GM18505 (cell line): Measurements from ENCODE around the gene CD7.

Source experiments
- ATAC-seq: cut with Tn5 transposase; IDR thresholded peaks from one replicate; pipeline ENCODE4 v1.9.1; 2021; ENCODE audit not compliant: unreplicated experiment
- POLR2A ChIP-seq: IDR thresholded peaks from 4 replicates; pipeline ENCODE4 v1.6.1; 2011; ENCODE audit warnings: borderline replicate concordance; ENCODE audit not compliant: insufficient read depth, insufficient read length; ENCODE audit errors: extremely low read depth

CD7 gene

DNA sequence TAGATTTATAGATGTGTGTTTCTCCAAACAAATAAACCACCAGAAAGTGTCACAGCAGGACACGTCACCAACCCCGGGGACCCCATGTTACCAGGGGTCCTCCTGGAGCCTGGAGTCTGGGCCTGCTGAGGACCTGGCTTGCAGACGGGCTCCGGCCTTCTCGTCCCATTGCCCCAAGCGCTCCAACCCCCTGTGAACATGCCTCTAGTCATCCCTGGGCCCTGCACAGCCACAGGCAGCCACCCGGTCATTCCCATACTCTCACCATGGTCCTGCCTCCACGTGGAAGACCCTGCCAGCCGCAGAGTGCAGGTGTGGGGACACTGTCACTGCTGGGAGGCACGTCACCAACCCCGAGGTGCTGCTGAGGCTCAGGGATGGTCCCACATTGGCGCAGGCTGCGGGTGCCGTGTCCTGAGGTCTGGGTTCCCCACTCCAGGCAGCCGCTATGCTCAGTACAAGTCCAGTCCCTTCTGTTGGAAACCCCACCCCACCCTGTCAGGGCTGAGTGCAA is 11.6 kb upstream of the CD7 start:
- no peak for TF ChIP-seq POLR2A

DNA sequence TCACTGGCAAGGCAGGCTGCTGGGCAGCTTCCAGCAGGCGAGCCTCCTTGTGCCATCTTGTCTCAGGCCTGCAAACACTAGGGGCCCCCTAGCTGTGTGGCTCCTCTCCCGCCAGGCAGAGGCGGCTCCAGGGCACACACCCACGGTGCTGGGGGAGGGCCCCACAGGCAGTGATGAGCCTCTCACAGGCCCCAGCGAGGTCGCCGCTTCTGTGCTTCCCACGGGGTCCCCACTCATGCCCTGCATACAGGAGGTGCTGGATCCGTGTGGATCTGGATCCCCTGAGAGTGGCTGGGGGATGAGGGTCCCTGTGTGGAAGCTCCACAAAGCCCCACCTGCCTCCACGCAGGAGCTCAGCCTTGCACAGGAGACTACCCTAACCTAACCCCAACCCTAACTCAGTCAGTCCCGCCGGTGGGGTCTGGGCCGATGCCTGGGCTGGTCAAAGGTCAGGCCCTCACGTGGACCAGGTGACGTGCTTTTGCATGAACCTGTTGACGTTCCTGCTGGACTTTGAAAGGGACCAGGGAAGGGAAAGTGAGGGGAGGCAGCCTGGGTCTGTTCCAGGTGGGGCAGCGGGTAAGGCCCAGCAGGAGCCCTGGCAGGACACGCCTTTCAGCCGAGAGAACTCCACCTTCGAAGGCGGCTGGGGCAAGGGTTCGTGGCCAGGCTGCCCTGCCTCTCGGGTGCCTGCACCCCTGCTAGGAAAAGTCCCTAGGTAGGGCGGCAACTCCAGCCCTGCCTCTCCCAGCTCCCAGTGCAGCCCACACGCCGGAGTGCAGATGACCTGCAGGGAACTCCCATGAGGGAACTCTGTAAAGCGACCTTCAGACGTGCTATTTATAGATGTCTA is 11.0 kb upstream of the CD7 start:
- no peak for ATAC-seq
- no peak for TF ChIP-seq POLR2A

More for the DNA sequence above, 11.6 kb upstream of the CD7 start:
- ATAC-seq = no peak

DNA sequence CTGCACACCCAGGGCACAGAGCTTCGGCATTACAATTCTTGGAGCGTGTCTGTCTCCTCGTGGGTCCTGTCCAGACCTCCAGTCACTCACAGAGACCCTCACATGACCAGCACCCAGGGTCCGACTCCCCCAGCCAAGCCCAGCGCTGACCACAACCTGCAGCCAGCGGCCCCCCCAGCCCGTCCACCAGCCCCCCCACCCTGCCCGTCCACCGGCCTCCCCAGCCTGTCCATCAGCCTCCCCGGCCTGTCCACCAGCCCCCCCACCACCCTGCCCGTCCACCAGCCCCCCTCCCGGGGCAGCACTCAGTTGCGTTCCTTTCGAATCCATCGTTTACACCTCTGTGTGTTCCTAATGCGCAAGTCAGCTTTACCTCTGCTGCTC is 10.3 kb upstream of the CD7 start:
- no peak for ATAC-seq
- TF ChIP-seq POLR2A = no peak

DNA sequence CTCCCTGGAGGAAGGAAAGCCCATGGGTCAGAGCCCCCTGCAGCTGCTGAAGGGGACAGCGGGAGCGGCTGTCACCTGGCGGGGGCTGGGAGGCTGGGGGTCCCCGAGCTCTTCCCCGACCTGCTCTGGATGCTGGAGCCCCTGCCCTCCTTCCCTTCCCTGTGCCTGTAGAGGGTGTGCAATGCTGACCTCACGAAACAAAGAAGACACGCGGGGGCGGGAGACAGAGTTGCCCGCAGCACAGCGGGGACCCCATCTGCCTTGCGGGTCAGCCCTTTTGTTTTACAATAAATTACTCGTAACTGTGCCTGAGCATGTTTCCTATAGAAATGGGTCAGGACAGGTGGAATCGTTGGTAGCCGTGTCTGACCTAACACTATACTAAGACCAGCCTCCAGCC is 9.9 kb upstream of the CD7 start:
- ATAC-seq = no peak
- no peak for TF ChIP-seq POLR2A

DNA sequence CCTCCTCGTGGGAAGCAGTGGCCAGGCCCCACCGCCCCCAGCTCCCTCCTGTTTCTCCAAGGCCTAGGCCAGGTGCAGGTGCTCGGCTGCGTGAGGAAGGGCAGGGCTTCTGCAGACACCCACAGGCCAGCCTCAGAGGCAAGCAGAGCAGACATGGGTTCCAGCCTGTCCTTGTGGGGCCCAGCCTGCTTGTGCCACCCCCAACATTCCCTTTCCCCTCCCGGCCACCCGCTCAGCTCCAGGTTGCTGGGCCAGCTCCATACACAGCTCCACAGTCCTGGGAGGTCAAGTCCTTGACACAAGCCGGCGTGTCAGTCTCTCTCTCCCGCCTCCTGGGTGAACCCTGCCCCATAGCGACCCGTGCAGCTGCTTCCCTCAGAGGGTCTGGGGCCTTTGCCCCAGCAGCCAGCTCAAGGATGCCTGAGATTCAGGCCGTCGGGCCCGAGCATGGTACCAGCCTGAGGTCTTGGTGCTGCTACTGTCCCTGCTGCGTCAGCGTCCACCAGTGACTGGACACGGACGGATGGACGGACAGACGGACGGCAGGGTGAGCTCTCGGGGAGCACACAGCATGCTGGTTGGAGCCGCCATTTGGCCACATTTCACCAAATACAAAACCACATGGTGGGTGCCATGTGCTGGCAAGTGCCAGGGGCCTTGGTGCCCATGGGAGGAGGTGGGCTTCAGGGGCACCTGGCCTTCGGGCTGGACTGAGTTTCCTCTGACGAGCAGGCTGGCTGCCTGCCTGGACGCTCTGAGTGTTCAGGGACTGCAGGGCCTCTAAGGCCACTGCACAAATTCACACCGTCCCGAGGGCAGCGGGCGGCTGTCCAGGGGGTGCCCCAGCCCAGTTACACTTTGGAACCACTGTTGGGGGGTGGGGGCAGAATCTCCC is 8.1 kb upstream of the CD7 start:
- ATAC-seq = no peak

DNA sequence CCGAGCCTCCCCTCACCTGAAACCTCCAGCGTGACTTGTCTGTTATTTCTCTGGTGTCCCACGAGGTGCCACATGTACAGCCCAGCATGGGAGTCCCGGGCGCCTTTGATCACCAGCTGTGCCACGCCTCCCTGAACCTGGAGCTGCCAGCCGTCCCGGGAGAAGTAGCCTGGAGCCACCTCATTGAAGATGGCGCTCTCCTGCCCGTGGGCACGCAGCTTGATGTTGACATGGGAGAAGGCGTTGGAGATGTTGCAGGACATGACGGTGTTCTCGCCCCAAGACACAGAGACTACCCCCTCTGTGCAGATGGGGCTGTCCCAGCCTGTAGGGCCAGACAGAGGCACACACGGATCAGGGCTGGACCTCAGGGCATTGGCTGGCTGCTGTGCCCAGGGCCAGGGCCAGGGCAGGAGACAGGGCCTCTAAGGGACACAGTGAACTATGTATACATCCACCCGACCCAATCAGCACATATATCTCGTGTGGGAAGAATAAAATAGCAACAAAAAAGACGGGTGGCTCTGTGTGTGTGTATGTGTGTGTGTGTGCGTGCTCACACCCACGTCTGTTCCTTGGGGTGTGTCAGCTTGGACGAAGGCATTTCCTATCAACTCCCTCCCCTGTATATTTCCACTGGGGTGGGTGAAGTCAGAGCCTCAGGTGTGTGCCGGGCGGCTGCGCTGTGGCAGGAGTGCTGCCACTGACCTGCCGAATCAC is 7.3 kb upstream of the CD7 start:
- no peak for ATAC-seq
- no peak for TF ChIP-seq POLR2A

More for the DNA sequence above, 8.1 kb upstream of the CD7 start:
- TF ChIP-seq POLR2A = no peak

DNA sequence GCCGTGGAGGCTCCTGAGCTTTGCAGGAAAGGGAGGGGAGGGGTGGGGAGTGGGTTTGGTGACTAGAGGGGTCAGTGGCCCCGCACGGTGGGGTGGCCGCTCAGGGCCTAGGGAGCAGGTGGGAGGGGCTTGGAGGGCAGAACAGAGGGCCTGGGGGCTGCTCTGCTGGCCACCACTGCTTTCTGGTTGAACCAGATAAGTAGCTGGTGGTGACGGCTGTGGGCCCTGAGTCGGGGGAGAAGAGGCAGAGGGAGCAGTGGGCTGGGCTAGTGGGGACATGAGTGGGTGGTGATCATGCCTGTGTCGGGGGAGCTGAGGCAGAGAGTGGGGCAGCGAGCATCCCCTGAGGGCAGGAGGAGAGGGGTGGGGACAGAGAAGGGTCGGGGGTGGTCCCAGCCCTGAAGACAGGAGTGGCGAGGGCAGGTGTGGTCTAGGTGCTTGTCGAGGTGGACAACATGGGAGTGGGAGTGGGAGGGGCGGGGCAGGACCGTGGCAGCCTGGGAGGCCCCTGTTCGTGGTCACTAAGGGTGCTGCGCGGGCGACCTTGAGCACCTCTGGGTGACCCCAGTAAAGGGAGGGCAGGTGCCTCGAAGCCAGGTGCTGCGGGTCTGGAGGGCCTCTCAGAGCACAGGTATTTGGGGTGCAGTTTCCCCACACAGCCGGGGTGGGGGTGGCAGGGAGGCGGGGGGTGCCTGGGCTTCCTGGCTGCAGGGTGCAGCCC is 6.3 kb upstream of the CD7 start:
- no peak for ATAC-seq
- no peak for TF ChIP-seq POLR2A

DNA sequence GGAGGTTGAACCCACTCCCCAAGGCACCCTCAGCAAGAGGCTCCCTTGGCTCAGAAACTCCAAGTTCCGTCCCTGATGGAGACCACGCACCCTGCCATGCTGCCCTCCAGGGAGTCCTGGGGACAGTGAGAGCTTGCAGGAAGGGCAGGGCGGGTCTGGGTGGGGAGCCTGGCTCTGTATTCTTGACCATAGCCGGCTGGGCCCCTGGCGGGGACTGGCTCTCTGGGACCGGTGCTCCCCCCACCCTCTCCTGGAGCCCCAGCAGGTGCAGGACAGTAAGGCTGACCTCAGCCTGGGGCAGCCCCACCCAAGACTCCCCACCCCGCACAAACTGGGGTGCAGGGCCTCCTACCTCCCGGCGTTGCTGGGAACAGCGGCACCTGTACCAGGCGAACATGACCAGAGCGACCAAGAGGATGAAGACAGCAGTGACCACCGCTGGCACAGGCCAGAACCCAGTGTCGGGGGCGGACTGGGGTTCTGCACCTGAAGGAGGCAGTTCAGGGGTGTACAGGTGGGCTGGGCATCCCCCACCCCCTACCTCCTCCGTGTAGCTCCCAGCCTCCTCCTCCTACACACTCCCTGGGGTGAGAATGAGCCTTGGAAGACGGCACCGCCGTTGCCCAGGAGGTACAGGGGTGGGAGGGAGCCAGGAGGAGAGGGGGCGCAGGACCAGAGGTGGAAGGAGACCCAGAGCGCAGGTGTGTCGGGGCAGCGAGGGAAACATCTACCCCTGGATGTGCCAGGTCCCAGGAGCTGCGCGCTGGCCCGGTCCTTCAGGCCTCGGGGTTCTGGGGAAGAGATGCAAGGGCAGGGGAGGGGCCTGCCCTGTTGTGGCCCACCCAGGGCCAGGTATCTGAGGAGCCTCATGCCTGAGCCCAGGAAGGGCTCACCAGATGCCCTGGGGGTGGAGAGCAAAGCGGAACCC is 5.4 kb upstream of the CD7 start:
- no peak for TF ChIP-seq POLR2A
- ATAC-seq = no peak

DNA sequence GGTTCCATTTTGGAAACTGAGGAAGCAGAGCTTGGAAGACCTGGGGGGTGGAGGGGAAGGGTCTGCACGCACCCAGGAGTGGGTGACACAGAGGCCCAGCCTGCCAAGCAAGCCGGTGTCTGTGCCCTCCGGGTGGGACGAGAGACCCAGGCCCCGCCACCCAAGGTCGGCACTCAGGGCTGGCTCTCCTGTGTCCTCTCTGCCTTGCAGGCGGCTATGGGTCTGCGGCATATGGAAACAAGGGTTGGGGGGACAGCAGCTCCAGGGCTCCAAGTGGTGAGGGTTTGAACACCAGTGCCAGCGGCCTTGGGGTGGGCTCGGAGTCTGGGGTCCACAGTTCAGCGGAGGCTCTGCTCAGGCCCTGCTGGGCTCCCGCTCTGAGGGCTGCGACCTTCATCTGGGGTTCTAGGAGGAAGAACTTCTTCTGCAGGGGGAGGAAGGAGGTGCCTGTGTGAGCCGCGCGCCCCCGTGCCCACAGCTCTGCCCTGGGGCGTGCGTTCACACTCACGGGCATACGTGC is 4.6 kb upstream of the CD7 start:
- no peak for TF ChIP-seq POLR2A

DNA sequence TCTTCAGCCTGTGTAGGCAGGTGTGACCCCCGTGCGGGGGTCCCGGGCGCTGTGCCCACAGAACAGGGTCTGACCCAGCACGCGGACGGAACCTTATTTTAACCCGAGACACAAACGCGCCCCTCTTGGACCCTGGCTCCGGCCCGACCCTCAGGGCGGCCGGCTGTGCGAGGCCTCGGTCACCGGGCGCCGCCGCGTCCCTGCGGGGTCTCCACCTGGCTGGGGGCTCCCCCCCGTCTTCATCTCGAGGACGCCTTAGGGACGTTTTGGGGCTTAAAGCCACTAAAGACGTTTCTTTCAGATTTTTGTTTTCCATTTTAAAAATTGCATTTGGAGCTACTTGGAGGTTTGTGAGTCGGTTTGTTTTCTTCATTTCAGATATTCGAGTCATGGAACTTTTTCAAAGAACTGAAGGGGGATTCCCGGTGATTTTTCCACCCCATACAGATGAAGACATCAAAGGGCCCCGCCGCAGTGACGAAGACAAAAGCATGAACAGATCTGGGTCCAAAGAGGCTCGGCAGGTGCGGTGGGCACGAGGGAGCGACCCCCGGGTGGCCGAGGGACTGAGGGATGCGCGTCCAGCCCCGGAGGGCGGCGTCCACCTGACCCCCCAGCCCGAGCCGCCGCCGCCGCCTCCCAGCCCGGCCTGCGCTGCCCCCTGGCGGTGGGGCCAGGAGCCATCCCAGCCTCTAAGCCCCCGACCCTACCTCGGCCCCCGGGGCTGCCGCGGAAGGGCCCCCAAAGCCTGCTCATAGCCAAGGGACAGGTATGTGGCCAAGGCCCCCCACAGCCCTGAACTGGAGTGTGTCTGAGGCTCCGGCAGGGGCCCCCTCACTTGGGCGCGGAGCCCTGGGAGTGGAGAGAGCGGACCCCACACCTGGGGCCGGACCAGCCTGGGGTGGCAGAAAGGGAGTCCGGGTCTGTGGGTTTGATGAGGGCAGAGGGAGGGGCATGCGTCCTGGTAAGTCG is 3.8 kb upstream of the CD7 start:
- no peak for ATAC-seq

More for the DNA sequence above, 4.6 kb upstream of the CD7 start:
- no peak for ATAC-seq

DNA sequence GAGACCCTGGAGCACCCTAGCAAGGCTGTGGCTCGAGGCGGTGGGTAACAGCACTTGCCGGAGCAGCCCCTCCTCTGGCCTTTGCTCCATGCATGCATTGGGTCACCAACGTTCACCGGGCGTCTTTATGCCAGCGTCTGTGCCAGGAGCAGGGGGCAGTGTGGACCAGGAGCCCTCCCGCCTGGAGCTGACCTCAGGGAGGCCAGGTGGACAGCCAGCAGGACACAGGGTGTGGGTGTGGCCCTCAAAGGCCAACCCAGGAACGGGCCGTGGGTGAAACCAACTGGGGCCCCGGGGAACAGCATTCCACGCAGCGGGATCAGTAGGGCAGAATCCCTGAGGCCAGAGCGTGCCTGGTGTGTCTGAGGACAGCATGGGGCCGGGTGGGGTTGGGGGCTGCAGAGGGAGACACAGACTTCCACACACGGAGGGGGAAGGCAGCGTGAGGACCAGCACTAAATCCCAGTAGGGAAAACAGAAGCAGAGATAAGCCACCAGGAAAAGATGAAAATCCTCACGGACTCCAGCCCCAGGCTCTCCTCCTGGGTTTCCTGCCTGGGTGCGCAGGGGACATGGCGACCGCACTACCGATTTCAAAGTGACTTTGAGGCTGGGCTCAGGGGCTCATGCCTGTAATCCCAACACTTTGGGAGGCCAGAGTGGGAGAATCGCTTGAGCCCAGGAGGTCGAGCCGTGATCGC is 2.9 kb upstream of the CD7 start:
- TF ChIP-seq POLR2A = no peak
- ATAC-seq = no peak

More for the DNA sequence above, 3.8 kb upstream of the CD7 start:
- no peak for TF ChIP-seq POLR2A
